ENCODE results near the gene MYH6. TPM values are rescaled to one million over a fixed set of nuclear protein-coding genes. Genes with fewer than 3 reads are reported as not detected.

Gene MYH6
- total RNA-seq, 6 donors from 2014 or later, result not detected

DNA sequence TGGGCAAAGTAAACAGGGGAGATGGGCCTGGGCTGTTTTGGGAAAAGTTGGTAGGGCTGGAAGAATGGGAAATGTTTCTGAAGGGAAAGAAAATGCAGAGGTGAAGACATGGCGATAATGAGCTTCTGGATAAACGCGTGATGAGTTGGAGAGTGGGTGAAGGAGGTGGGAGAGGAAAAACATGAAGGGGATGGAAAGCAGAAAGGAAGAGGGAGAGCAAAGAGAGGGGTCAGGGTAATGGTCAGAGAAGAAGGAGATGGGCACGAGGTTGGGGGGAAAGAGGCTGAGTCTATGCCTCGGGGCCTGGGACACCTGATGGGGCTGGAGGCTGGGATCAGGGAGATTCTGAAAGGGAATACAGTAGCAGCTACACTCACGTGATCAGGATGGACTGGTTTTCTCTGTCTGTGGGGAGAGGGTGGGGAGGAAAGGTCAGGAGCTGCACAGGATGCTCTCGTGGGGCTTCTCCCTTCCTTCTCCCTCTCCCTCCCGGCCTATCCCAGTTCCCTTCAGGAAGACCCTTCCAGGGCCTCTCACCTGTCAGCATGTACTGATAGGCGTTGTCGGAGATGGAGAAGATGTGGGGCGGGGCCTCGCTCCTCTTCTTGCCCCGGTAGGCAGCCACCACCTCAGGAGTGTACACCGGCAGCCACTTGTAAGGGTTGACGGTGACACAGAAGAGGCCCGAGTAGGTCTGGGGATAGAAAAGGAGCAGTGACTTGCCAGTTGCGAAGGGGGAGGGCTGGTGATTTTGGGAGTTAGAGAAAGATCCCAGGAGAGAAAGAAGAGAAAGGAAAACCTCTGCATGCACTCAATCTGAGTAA is 24.2 kb upstream of the MYH6 start:
- Histone ChIP-seq H3K4me1 (no peaks in the 10 kb centered on the region), H3K27me3 (no peaks in the 10 kb centered on the region), H3K36me3 (no peaks in the 10 kb centered on the region), H3K27ac (no peak overlapping the region), H3K9me3 (no peaks in the 10 kb centered on the region), H3K4me3 (no peak overlapping the region)
- DNase-seq (no peak), ATAC-seq (ENCODE audit: low FRiP score in 2 of 2) (no peak)
- 76 to 78% methylated on average over 17 of the region's 17 CpGs for WGBS, 2 donors
- TF ChIP-seq POLR2A (IDR thresholded peaks at IDR 0.05), result no peak
- TF ChIP-seq POLR2AphosphoS5 (IDR thresholded peaks at IDR 0.05), result no peak
- TF ChIP-seq, protein P1, sequence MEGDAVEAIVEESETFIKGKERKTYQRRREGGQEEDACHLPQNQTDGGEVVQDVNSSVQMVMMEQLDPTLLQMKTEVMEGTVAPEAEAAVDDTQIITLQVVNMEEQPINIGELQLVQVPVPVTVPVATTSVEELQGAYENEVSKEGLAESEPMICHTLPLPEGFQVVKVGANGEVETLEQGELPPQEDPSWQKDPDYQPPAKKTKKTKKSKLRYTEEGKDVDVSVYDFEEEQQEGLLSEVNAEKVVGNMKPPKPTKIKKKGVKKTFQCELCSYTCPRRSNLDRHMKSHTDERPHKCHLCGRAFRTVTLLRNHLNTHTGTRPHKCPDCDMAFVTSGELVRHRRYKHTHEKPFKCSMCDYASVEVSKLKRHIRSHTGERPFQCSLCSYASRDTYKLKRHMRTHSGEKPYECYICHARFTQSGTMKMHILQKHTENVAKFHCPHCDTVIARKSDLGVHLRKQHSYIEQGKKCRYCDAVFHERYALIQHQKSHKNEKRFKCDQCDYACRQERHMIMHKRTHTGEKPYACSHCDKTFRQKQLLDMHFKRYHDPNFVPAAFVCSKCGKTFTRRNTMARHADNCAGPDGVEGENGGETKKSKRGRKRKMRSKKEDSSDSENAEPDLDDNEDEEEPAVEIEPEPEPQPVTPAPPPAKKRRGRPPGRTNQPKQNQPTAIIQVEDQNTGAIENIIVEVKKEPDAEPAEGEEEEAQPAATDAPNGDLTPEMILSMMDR (IDR thresholded peaks at IDR 0.05), result no peak
- TF ChIP-seq EP300 (IDR thresholded peaks at IDR 0.05), result no peak

DNA sequence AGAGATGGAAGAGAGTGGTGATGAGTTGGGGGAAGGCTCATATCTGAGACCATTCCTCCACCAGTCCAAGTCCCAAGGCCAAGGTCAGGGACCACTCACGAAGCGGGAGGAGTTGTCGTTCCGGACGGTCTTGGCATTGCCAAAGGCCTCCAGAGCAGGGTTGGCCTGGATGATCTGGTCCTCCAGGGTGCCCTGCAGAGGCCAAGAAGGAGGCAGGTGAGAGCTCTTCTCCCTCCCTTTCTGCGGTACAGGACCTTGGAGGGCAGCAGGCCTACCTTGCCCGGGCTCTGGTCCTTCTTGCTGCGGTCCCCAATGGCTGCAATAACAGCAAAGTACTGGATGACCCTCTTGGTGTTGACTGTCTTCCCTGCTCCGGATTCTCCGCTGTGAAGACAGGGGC is 23.4 kb upstream of the MYH6 start:
- TF ChIP-seq, protein P1 (IDR thresholded peaks at IDR 0.05), result no peak
- WGBS, 2 donors, result 83 to 86% methylated on average over 5 to 10 of the region's 10 CpGs
- ATAC-seq (ENCODE audit: low FRiP score in 2 of 2), result no peak
- Histone ChIP-seq H3K9me3 (no peaks in the 10 kb centered on the region), H3K4me3 (no peak overlapping the region), H3K27ac (no peak overlapping the region), H3K4me1 (no peaks in the 10 kb centered on the region), H3K36me3 (no peaks in the 10 kb centered on the region), H3K27me3 (no peaks in the 10 kb centered on the region)
- no peak for DNase-seq

DNA sequence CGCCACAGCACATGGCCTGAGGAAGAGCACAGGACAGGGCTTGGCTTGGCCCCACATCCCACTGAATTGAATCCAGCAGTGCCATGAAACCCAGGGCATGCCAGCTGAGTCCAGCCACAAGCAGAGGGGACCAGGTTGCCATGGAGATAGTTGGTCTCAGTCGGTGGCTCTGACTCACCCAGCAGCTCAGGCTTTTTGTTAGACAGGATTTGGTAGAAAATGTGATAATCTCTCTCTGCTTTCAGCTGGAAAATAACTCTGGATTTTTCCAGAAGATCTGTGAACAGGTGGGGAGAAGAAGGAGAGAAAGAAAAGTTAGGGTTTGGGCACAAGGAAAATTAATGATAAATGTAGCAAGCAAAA is 22.6 kb upstream of the MYH6 start:
- ATAC-seq (ENCODE audit: low FRiP score in 2 of 2), result no peak
- no peak for DNase-seq
- Histone ChIP-seq H3K27me3 (no peaks in the 10 kb centered on the region), H3K27ac (no peak overlapping the region), H3K4me3 (no peak overlapping the region), H3K4me1 (no peaks in the 10 kb centered on the region), H3K9me3 (no peaks in the 10 kb centered on the region), H3K36me3 (no peaks in the 10 kb centered on the region)
- no peak for TF ChIP-seq POLR2A (IDR thresholded peaks at IDR 0.05)
- no peak for TF ChIP-seq EP300 (IDR thresholded peaks at IDR 0.05)
- TF ChIP-seq POLR2AphosphoS5 (IDR thresholded peaks at IDR 0.05), result no peak
- TF ChIP-seq, protein P1 (IDR thresholded peaks at IDR 0.05), result no peak
- 14 to 62% methylated on average over 1 to 2 of the region's 2 CpGs for WGBS, 2 donors

DNA sequence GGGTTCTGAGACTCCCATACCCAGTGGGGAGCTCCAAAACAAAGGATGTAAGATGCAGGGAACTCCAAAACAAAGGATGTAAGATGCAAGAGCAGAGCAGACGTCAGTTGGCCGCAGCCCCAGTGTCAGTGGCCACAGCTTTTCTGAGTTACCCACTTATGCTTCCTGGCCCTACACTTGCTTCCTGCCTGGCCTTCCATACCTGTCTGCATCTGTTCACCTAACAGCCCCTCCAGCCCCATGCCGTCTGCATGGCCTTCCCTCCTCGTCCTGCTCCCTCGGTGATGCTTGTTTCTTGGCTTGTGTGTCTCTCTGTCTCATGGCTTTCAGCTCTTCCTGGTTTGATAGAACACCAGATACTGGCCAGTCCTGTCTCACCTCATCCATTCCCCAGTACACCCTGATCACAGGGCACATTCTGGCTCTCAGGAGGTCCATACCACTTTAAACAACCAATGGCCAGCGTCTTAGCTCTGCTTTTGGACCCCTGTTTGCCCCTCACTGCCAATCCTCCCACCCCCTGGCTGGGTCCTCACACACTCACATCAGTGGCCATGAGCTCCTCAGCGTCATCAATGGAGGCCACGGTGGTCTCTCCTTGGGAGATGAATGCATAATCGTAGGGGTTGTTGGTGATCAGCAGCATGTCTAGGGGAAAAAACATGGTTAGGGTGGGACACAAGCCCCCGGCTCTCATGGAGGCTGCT is 22.1 kb upstream of the MYH6 start:
- ATAC-seq (ENCODE audit: low FRiP score in 2 of 2) (no peak), DNase-seq (no peak)
- no peaks in the 10 kb centered on the region for H3K27me3 ChIP-seq
- no peak overlapping the region for H3K4me3 ChIP-seq
- no peaks in the 10 kb centered on the region for H3K9me3 ChIP-seq
- TF ChIP-seq EP300 (IDR thresholded peaks at IDR 0.05) (no peak), POLR2AphosphoS5 (IDR thresholded peaks at IDR 0.05) (no peak), POLR2A (IDR thresholded peaks at IDR 0.05) (no peak)
- TF ChIP-seq, protein P1 (IDR thresholded peaks at IDR 0.05), result no peak
- 78 to 82% methylated on average over 9 to 10 of the region's 10 CpGs for WGBS, 2 donors
- no peaks in the 10 kb centered on the region for H3K36me3 ChIP-seq
- no peak overlapping the region for H3K27ac ChIP-seq
- no peaks in the 10 kb centered on the region for H3K4me1 ChIP-seq

Data from upper lobe of left lung (tissue), 6 donors.